Measurements from ENCODE around the gene RIN3. TPM values are rescaled to one million over a fixed set of nuclear protein-coding genes. Genes with fewer than 3 reads are reported as not detected.
A peak's percentile ranks its signal among the peaks of the same experiment; 100 is the strongest.

Gene RIN3
- total RNA-seq, 4 donors from 2014 or later, result 13.5 to 22.2 (median 16.2) TPM

DNA sequence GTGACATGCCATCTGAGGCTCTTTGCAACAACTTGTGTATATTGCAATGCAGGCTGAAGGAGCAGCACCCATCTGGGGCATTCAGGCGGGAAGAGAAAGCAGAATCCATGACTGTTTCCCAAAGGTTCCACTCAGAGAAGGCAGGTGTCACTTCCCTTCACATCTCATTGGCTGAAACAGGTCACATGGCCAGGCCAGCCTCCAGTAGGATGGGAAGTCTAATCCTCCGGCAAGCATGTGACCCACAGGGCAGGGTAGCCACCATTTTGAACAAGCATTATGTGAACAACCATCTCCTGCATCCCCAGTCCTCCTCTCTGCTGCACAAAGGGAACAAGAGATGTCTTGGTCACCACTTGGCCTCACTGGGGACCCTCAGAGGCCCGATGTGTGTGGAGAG lies 70.6 kb downstream of the RIN3 start:
- 100% methylated on average over 2 of the region's 3 CpGs; no CpG with 5 or more reads in 1 of the 2 donors for WGBS, 2 donors (ENCODE audit: low coverage in 1 of 2)
- Histone ChIP-seq H3K27ac (peak overlapping the region in 2 of 4 donors; percentile 74 to 76), H3K4me1 (peaks cover 0 to 40% (median 14%) of the 10 kb centered on the region in 3 donors), H3K4me3 (no peak overlapping the region), H3K9me3 (no peaks in the 10 kb centered on the region), H3K27me3 (no peaks in the 10 kb centered on the region), H3K36me3 (peaks cover 0 to 40% of the 10 kb centered on the region in 2 donors)
- no peak for ATAC-seq
- TF ChIP-seq POLR2AphosphoS5 (IDR thresholded peaks at IDR 0.05), result no peak
- no peak for TF ChIP-seq CTCF (IDR thresholded peaks at IDR 0.05)
- no peak for TF ChIP-seq POLR2A (IDR thresholded peaks at IDR 0.05)
- no peak for TF ChIP-seq EP300 (IDR thresholded peaks at IDR 0.05)

- TF ChIP-seq POLR2AphosphoS5 (IDR thresholded peaks at IDR 0.05) (no peak), POLR2A (IDR thresholded peaks at IDR 0.05) (no peak), CTCF (IDR thresholded peaks at IDR 0.05) (no peak), EP300 (IDR thresholded peaks at IDR 0.05) (no peak)
- H3K27ac ChIP-seq, result peak overlapping the region in 3 of 4 donors; percentile 60 to 76 (median 74)
- H3K4me3 ChIP-seq, result no peak overlapping the region
- peaks cover 0 to 46% (median 15%) of the 10 kb centered on the region in 3 donors for H3K4me1 ChIP-seq
- H3K9me3 ChIP-seq, result no peaks in the 10 kb centered on the region
- WGBS, 2 donors (ENCODE audit: low coverage in 1 of 2), result 89 to 100% methylated on average over 1 to 2 of the region's 6 CpGs
- peaks cover 0 to 34% of the 10 kb centered on the region in 2 donors for H3K36me3 ChIP-seq
- ATAC-seq, result no peak
- no peaks in the 10 kb centered on the region for H3K27me3 ChIP-seq
These were observed 71.2 kb downstream of the RIN3 start for GRCh38 chr14:92584816-92585215.

DNA sequence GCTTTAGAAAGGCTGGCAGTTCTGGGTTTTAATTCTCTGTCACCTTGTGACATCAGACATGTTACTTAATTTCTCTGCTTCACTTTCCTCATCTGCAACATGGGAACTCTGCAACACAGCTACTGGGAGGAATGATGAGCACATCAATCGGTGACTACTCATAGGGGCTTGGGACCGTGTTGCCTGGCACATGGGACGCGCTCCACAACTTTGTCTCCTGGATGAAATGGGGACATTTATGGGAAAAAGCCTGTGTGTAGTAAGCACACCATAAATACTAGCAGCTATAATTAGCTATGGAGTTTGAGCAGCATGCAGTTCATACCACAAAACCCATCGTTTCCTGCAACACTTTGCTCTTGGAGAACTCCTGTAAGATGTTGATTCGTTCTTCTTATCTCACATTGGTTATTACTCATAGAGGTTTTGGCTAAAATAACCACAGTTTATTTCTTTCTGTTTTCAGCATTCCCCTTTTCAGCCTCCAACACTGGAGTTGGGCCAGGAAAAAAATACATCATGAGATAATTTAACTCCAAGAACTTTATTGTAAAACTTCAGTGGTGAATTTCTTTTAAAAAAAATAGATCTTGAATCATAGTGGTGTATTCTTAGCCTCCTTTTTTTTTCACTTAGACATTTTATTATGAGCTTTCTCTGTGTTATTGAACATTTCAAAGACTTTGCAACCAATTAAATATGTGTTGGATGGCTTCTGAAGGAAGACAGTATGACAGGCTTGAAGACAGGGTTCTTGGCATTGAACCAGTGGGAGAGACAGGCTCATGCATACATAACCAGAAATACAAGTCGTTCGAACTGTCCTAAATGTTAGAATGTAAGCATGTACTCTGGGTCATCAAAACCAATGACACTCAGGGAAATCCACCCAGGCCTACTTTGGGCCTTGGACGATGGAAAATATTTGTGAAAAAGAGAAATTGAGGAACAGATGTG lies 72.7 kb downstream of the RIN3 start:
- H3K9me3 ChIP-seq, result no peaks in the 10 kb centered on the region
- 5 to 12% methylated on average over 6 to 9 of the region's 9 CpGs for WGBS, 2 donors (ENCODE audit: low coverage in 1 of 2)
- ATAC-seq, result peak; percentile 59
- peak overlapping the region; percentile 29 to 76 (median 67) for H3K27ac ChIP-seq
- TF ChIP-seq POLR2AphosphoS5 (IDR thresholded peaks at IDR 0.05) (peak; percentile 72), EP300 (IDR thresholded peaks at IDR 0.05) (no peak)
- H3K4me3 ChIP-seq, result no peak overlapping the region
- peaks cover 0 to 57% (median 19%) of the 10 kb centered on the region in 3 donors for H3K4me1 ChIP-seq
- peaks cover 0 to 22% of the 10 kb centered on the region in 2 donors for H3K36me3 ChIP-seq
- H3K27me3 ChIP-seq, result no peaks in the 10 kb centered on the region

DNA sequence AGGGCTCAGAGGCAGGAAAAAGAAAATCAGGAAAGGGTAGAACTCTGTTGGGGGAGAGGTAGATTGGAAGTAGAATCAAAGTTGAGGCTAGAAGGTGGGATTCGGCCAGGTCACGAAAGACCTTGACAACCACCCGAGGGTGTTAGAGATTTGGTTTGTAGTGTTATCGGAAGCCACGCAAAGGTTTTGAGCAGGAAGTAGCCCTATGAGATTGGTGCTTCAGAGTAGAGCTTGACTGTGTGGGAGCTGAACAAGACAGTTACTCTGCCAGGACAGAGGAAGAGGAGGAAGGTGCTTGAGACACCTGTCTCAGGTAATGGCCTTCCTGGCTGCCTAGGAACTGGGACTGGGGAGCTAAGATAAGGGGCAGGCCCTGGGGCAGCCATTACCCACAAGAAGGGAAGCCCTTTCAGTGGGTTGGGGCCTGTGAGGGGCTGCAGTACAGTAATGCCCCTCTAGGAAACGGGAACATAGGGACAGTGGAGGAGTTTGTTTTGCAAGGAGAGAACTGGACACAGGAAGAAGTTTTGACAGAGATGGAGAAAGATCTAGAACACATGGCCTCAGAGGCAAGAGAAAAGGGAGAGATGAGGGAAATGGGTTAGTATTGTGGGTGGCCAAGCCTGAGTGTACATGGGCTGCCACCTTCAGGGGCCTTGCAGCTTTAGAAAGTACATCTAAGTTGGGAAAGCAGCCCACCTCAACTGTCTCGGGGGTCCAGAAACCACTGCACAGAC lies 73.5 kb downstream of the RIN3 start:
- Histone ChIP-seq H3K9me3 (no peaks in the 10 kb centered on the region), H3K4me3 (no peak overlapping the region), H3K27ac (peak overlapping the region; percentile 29 to 76 (median 67)), H3K36me3 (peaks cover 0 to 21% of the 10 kb centered on the region in 2 donors), H3K4me1 (peaks cover 0 to 57% (median 19%) of the 10 kb centered on the region in 3 donors), H3K27me3 (no peaks in the 10 kb centered on the region)
- ATAC-seq, result no peak
- 70 to 90% methylated on average over 7 of the region's 7 CpGs for WGBS, 2 donors (ENCODE audit: low coverage in 1 of 2)
- TF ChIP-seq CTCF (IDR thresholded peaks at IDR 0.05) (no peak), EP300 (IDR thresholded peaks at IDR 0.05) (no peak), POLR2A (IDR thresholded peaks at IDR 0.05) (no peak), POLR2AphosphoS5 (IDR thresholded peaks at IDR 0.05) (no peak)

GRCh38 chr14:92587700-92588085 lies 74.1 kb downstream of the RIN3 start:
- H3K27me3 ChIP-seq, result no peaks in the 10 kb centered on the region
- 67 to 87% methylated on average over 1 to 2 of the region's 2 CpGs for WGBS, 2 donors (ENCODE audit: low coverage in 1 of 2)
- no peak overlapping the region for H3K4me3 ChIP-seq
- TF ChIP-seq POLR2A (IDR thresholded peaks at IDR 0.05) (no peak), CTCF (IDR thresholded peaks at IDR 0.05) (no peak), POLR2AphosphoS5 (IDR thresholded peaks at IDR 0.05) (no peak), EP300 (IDR thresholded peaks at IDR 0.05) (no peak)
- no peaks in the 10 kb centered on the region for H3K9me3 ChIP-seq
- no peak for ATAC-seq
- peaks cover 0 to 57% (median 19%) of the 10 kb centered on the region in 3 donors for H3K4me1 ChIP-seq
- peaks cover 0 to 17% of the 10 kb centered on the region in 2 donors for H3K36me3 ChIP-seq
- peak overlapping the region in 3 of 4 donors; percentile 60 to 76 (median 74) for H3K27ac ChIP-seq

Measured in gastroesophageal sphincter (tissue), 4 donors.